ENCODE data around the gene SELENON.

GRCh38 chr1:25856856-25857255, 56.9 kb downstream of the SELENON start:
- no peak for TF ChIP-seq CTCF (conservative IDR thresholded peaks at IDR 0.05; ENCODE audit: low read depth, low read length)
- no peak for TF ChIP-seq EZH2 (IDR thresholded peaks at IDR 0.05; ENCODE audit: low read length, unreplicated experiment)

Data from PC-3 (cell line).